Testis (tissue), 5 donors: ENCODE measurements around the gene ZNF865. TPM values are rescaled to one million over a fixed set of nuclear protein-coding genes. Genes with fewer than 3 reads are reported as not detected.

ENCODE experiments used
- DNase-seq: peaks from one replicate; pipeline ENCODE4 v3.0.0-alpha.2; 2019
- H3K27ac ChIP-seq, 2 donors: fragments of 200-600 bp; sonication (generic); one replicate each; pipeline ENCODE4 v1.5.1; 2019
- H3K27me3 ChIP-seq: fragments of 200-600 bp; sonication (generic); one replicate; pipeline ENCODE4 v1.5.1; 2019
- H3K36me3 ChIP-seq: fragments of 200-600 bp; sonication (generic); one replicate; pipeline ENCODE4 v1.5.1; 2017; ENCODE audit warnings: low read depth; ENCODE audit errors: missing control alignments
- H3K4me1 ChIP-seq: fragments of 200-600 bp; sonication (generic); one replicate; pipeline ENCODE4 v1.5.1; 2019
- H3K4me3 ChIP-seq, 2 donors: fragments of 200-600 bp; sonication (generic); one replicate each; pipeline ENCODE4 v1.5.1; 2017 to 2019
- H3K9me3 ChIP-seq: fragments of 200-600 bp; sonication (generic); one replicate; pipeline ENCODE4 v1.5.1; 2017
- CTCF ChIP-seq, 3 experiments: fragments of 450-650 bp in 2 of 3; fragments of 200-600 bp in 1 of 3; sonication (generic) in 1 of 3; IDR thresholded peaks; one replicate each; pipeline ENCODE4 v1.5.1; 2016 to 2019; ENCODE audit warnings: antibody characterized with exemption in 3 of 3, mild to moderate bottlenecking in 2 of 3, moderate library complexity in 1 of 3
- POLR2A ChIP-seq: fragments of 450-650 bp; IDR thresholded peaks from one replicate; pipeline ENCODE4 v1.6.1; 2017; ENCODE audit warnings: antibody characterized with exemption, mild to moderate bottlenecking, moderate library complexity
- WGBS, 2 donors: methylation state at CpG; one replicate each; pipeline ENCODE4 v1.1.5; 2018; 5-methylcytosine and 5-hydroxymethylcytosine counted together
- intact Hi-C: fragments of 100-400 bp; cut with DNase I; formaldehyde crosslinking; loops from one replicate; pipeline ENCODE4 v1.15.1; 2023; ENCODE audit warnings: low total_unique reads
- long read RNA-seq, 2 donors: transcript quantifications; one replicate each; lab custom pipeline, GENCODE V29; 2026
- polyA plus RNA-seq: library from polyadenylated mRNA; stranded (reverse); fragments of 350-450 nt; fragmentation: Illumina TruSeq; extraction: RNeasy Lipid Tissue Mini Kit (QIAGEN cat#74804); gene quantifications from one replicate; pipeline ENCODE4 v1.2.3, GENCODE V29; 2014; ENCODE audit warnings: low read depth, low replicate concordance; ENCODE audit not compliant: insufficient read depth
- total RNA-seq, 2 donors: library from RNA; depleted of rRNA; stranded (reverse); fragments of >200 nt; gene quantifications; one replicate each; pipeline ENCODE4 v1.2.3, GENCODE V29; 2016

Gene ZNF865
- total RNA-seq (10 to 100 TPM; 12.2 to 14.5 TPM), polyA plus RNA-seq (4.7 TPM)
- long read RNA-seq, donor 1, full-length matches to known transcripts = 5 of 5 reads
- long read RNA-seq, donor 1, partial matches to known transcripts = 0 of 5 reads
- long read RNA-seq, donor 1, other reads (novel, unspliced or antisense) = 0 of 5 reads
- long read RNA-seq, donor 2, full-length matches to known transcripts = 4 of 4 reads
- long read RNA-seq, donor 2, partial matches to known transcripts = 0 of 4 reads
- long read RNA-seq, donor 2, other reads (novel, unspliced or antisense) = 0 of 4 reads

GRCh38 chr19:55605637-55606470, at the start of gene ZNF865:
TSS of gene ZNF865 (plus strand) at chr19:55605647. CDS start at chr19:55613619, 7,972 bp downstream.
- H3K4me3 ChIP-seq = peak within 1 kb of the TSS; percentile 91
- H3K27me3 ChIP-seq = no peaks in the 10 kb centered on the region
- TF ChIP-seq CTCF (IDR thresholded peaks at IDR 0.05) (peak; percentile 29 to 66 (median 49)), POLR2A (no peak)
- WGBS, 2 donors = 1 to 3% methylated on average over 19 to 20 of the region's 44 CpGs
- peak; percentile 81 for DNase-seq
- H3K36me3 ChIP-seq = no peaks in the 10 kb centered on the region
- H3K9me3 ChIP-seq = no peaks in the 10 kb centered on the region
- intact Hi-C loops = loop anchor here (10.0 kb wide), 1 partner anchor 91 kb away; no protein-coding TSS in a partner anchor
- H3K4me1 ChIP-seq = peaks cover 13% of the 10 kb centered on the region
- peak within 1 kb of the TSS; percentile 53 to 94 for H3K27ac ChIP-seq

GRCh38 chr19:55559684-55560083, 45.8 kb upstream of the ZNF865 start:
- Histone ChIP-seq H3K27ac (no peak overlapping the region), H3K36me3 (no peaks in the 10 kb centered on the region), H3K27me3 (no peaks in the 10 kb centered on the region), H3K9me3 (no peaks in the 10 kb centered on the region), H3K4me1 (no peaks in the 10 kb centered on the region), H3K4me3 (no peak overlapping the region)
- DNase-seq = no peak
- intact Hi-C loops = no loop called here
- WGBS, 2 donors = 92% methylated on average over 6 to 9 of the region's 9 CpGs
- no peak for TF ChIP-seq CTCF (IDR thresholded peaks at IDR 0.05)
- TF ChIP-seq POLR2A = no peak

GRCh38 chr19:55563261-55563690, 42.2 kb upstream of the ZNF865 start:
- H3K36me3 ChIP-seq = no peaks in the 10 kb centered on the region
- H3K27me3 ChIP-seq = no peaks in the 10 kb centered on the region
- H3K9me3 ChIP-seq = no peaks in the 10 kb centered on the region
- no peak overlapping the region for H3K27ac ChIP-seq
- no peaks in the 10 kb centered on the region for H3K4me1 ChIP-seq
- TF ChIP-seq CTCF (IDR thresholded peaks at IDR 0.05) (no peak), POLR2A (no peak)
- intact Hi-C loops = no loop called here
- WGBS, 2 donors = 51 to 62% methylated on average over 12 of the region's 12 CpGs
- DNase-seq = peak; percentile 40
- H3K4me3 ChIP-seq = no peak overlapping the region

- Histone ChIP-seq H3K4me1 (no peaks in the 10 kb centered on the region), H3K27ac (no peak overlapping the region), H3K36me3 (no peaks in the 10 kb centered on the region), H3K27me3 (no peaks in the 10 kb centered on the region), H3K4me3 (no peak overlapping the region), H3K9me3 (no peaks in the 10 kb centered on the region)
- no peak for TF ChIP-seq POLR2A
- no peak for TF ChIP-seq CTCF (IDR thresholded peaks at IDR 0.05)
- no peak for DNase-seq
- intact Hi-C loops = no loop called here
- 44 to 52% methylated on average over 9 of the region's 9 CpGs for WGBS, 2 donors
Measured at GRCh38 chr19:55566823-55567222, 38.6 kb upstream of the ZNF865 start.
